Stimulated activated naive CD8-positive, alpha-beta T cell treated with anti-CD3 and anti-CD28 coated beads, Interleukin-15, amount 100 ng/mL, for 72 hours (primary cell): ENCODE results near the gene DDX25.

Experiments
- ATAC-seq: fragments of 150-1000 bp; cut with Tn5 transposase; 2 replicates; pipeline ENCODE4 v1.10.0; 2021; ENCODE audit warnings: mild to moderate bottlenecking, moderate library complexity
- DNase-seq, 2 donors: peaks; one replicate each; pipeline ENCODE4 v3.0.0; 2021 to 2022
- H3K27ac Mint-ChIP-seq, 2 donors: one replicate each; pipeline ENCODE4 v1.8.0; 2022; ENCODE audit warnings: mild to moderate bottlenecking in 2 of 2, mixed read lengths in 2 of 2, moderate library complexity in 2 of 2
- H3K27me3 Mint-ChIP-seq: one replicate; pipeline ENCODE4 v1.8.0; 2022; ENCODE audit warnings: mixed read lengths
- H3K4me1 Mint-ChIP-seq: one replicate; pipeline ENCODE4 v1.8.0; 2022; ENCODE audit warnings: mild to moderate bottlenecking, mixed read lengths
- H3K4me3 Mint-ChIP-seq, 2 donors: one replicate each; pipeline ENCODE4 v1.8.0; 2022; ENCODE audit warnings: mild to moderate bottlenecking in 2 of 2, mixed read lengths in 2 of 2, moderate library complexity in 1 of 2
- H3K9me3 Mint-ChIP-seq, 2 donors: one replicate each; pipeline ENCODE4 v1.8.0; 2022; ENCODE audit warnings: mixed read lengths in 2 of 2

The DDX25 gene

DNA sequence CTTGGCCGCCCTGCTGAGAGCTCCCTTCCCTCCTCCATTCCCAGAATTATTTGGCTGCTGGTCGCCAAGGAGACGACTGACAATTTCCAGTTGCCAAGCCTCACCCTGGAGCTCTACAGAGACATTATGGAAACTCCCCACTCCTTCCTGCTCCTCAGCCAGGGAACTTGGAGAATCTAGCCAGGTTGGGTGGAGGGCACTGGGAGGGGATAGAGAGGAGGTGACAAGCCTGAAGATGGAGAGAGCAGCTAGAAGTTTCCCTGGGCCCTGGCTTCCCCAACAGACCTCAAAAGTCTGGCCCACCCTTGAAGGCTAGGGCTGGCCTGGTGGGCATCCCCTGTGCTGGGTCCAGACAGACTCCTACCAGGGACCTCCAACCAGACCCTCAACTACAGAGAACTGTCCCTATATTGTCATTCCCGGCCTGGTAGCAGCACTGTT lies 34.8 kb downstream of the DDX25 start:
- no peak for ATAC-seq
- Mint-ChIP-seq H3K9me3 (no peaks in the 10 kb centered on the region), H3K4me1 (peaks cover 17% of the 10 kb centered on the region), H3K27ac (peak overlapping the region; percentile 74 to 86), H3K4me3 (no peak overlapping the region), H3K27me3 (peaks cover 1% of the 10 kb centered on the region)
- no peak for DNase-seq

DNA sequence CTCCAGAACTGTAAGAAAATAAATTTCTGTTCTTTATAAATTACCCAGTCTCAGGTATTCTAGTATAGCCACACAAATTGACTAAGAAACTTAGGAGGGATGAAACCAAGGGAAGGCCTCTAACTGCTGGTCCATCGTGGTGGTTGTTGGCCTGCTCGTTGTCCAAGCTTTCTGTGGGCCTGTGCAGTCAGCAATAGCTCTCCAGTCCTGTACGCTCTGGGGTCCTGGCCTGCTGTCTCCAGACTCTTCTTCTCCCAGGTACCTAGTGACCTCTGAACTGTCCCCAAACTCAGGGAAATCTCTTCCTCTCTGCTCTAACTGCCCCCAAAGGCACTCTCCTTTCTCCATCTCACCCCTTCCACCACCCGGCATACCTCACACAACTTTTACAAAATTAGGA lies 35.8 kb downstream of the DDX25 start:
- Mint-ChIP-seq H3K4me1 (peaks cover 17% of the 10 kb centered on the region), H3K4me3 (no peak overlapping the region), H3K27ac (no peak overlapping the region), H3K9me3 (no peaks in the 10 kb centered on the region), H3K27me3 (peaks cover 8% of the 10 kb centered on the region)
- DNase-seq (no peak), ATAC-seq (no peak)

DNA sequence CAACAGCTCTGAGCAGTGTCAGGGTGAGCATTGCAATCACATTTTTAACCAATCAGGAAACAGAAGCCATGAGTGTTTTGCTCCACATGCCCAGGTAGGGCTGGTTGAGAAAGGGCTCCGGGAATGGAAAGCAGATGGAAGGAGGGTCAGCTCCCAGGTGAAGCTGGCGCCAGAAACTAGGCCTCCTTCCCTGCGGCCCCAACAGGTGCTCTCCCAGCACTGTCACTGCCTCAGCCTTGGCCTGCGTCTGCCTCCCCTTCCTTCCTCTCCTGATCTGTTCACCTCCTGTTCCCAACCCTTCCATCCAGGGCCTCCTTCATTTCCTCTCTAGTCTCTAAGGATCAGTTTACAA lies 36.9 kb downstream of the DDX25 start:
- no peak for ATAC-seq
- Mint-ChIP-seq H3K9me3 (no peaks in the 10 kb centered on the region), H3K27me3 (peaks cover 8% of the 10 kb centered on the region)

DNA sequence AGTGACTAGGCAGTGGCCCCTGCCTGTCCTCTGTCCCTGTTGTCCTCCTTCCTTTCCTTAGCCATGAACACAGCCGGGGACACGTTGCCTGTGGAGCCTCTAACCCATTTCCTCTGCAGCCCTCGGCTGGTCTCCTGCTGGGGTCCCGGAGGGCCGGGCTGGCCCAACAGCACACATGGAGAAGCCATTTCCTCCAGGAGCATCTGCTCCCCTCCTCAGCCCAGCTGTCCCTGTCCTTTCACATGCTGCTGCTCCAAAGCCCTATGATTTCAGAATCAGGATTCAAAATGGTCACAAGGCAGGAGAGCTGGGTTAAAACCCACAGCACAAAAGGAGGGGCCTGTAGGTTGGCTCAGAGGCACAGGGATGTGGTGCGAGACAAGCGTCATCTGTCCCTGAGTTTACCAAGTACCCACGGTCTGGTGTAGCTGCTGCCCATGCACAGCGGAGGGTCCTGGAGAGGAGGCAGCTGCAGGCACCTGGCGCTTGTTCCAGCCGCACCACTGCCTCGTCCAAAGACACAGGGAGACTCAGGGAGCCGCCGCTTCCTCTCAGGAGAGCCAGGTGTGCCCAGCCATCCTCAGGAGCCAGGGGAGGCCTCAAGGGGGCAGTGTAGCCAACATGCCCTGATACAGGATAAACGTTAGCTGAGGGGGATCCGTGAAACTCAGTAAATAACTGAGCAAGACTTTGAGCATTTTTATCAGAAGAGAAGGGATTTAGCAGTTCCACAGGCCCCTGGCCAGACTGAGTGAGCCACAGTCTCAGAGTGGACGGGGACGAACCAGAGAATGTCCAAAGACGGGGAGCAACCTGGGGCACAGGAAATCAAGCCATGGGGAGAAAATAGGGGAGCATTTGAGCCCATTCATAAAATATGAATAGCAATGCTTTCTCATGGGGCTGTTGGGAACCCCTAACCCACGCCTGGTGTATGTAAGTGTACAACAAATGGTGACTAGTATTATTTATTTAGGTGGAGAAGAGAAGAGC lies 37.6 kb downstream of the DDX25 start:
- no peaks in the 10 kb centered on the region for H3K9me3 Mint-ChIP-seq
- peak overlapping the region; percentile 21 to 23 for H3K27ac Mint-ChIP-seq
- H3K27me3 Mint-ChIP-seq, result peaks cover 8% of the 10 kb centered on the region
- H3K4me3 Mint-ChIP-seq, result peak overlapping the region in 1 of 2 donors; percentile 20
- peak; percentile 35 to 45 for DNase-seq
- peak; percentile 75 for ATAC-seq
- H3K4me1 Mint-ChIP-seq, result peaks cover 17% of the 10 kb centered on the region

More for the DNA sequence above, 36.9 kb downstream of the DDX25 start:
- no peak for DNase-seq
- no peak overlapping the region for H3K4me3 Mint-ChIP-seq
- peaks cover 17% of the 10 kb centered on the region for H3K4me1 Mint-ChIP-seq
- H3K27ac Mint-ChIP-seq, result peak overlapping the region in 1 of 2 donors; percentile 29

DNA sequence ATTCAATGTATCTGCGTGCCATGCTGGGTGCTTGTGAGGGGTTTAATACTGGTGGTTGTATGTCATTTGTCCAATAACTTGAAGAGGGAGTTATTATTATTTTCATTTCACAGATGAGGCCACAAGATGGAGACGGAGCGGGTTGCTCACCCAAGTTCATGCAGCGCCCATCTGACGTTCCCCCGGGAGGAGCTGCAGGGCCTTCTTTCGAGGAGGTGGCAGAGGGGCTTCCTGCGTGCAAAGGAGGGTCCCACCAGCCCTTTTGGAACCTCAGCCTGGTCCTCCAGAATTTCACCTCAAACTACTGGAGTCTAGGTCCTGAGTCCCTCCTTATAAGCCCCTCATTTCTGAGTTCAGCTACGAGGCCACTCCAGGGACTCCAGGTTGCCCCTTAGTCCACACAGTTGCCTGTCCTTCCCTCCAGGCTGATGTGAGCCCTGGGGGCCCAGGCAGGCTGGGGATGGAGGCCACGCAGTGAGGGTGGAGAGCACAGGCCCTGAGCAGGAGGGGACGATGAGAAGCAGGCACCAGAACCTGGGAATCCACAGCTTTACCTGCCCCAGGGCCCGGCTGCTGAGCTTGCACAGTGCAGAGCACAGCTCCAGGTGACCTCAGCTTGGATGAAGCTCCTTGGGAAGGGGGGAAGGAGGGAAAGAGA lies 38.6 kb downstream of the DDX25 start:
- Mint-ChIP-seq H3K4me3 (no peak overlapping the region), H3K27me3 (peaks cover 8% of the 10 kb centered on the region), H3K9me3 (no peaks in the 10 kb centered on the region), H3K4me1 (peaks cover 17% of the 10 kb centered on the region), H3K27ac (no peak overlapping the region)
- no peak for ATAC-seq
- no peak for DNase-seq

DNA sequence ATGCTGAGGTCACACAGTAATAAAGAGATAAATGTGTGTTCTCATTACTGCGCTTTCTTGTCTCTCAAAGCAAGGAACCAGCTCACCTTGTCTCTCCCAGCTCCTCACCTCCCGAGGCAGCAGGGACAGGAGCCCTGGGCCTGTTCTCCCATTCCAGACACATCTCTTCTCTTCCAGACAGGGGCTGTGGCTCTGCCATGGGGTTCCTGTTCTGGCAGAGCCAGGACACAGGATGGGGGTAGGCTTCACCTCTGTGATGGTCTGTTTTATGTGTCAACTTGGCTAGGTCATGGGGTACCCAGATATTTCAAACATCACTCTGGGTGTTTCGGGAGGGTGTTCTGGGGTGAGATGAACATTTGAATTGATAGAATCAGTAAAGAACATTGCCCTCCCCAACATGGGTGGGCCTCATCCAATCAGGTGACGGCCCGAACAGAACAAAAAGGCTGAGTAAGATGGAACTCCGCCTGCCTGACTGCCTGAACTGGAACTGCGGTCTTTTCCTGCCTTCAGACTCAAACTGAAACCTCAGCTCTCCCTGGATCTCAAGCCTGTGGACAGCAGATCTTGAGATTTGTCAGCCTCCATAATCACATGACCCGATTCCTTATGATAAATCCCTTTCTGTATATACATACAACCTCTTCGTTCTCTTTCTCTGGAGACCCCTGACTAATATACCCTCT lies 39.5 kb downstream of the DDX25 start:
- Mint-ChIP-seq H3K4me3 (no peak overlapping the region), H3K4me1 (peaks cover 10% of the 10 kb centered on the region), H3K27ac (no peak overlapping the region), H3K9me3 (no peaks in the 10 kb centered on the region), H3K27me3 (peaks cover 8% of the 10 kb centered on the region)
- DNase-seq, result no peak
- ATAC-seq, result no peak

DNA sequence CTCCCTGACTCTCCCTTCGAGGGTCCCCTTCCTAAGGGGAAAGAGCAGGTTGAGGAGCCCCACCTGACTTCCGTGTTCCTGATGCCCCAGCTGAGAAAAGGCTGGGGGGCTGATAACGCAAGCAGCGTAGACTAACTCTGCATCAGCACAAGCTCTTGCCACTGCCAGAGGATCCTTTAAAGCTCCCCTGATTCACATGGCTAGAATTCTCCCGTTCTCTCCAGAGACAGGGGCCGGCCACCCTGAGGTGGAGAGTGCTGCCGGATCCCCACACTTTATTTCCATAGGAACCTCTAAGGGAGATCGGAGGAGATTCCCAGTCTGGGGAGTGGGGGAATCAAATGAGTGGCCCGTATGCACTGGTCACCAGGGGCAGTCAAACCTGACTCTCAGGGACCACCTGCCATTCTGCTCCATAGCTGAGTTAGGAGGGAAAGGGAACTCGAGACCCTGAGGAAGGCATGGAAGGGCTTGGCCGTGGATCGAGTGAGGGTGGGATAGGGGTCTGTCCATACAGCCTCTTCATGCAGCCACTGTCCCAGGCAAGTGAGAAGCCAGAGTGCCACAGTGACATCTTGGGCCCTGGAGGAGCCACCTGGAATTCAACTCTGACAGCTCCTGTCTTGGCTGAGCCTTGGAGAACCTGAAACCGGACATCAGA lies 40.2 kb downstream of the DDX25 start:
- H3K4me3 Mint-ChIP-seq, result no peak overlapping the region
- DNase-seq (no peak), ATAC-seq (no peak)
- peaks cover 8% of the 10 kb centered on the region for H3K27me3 Mint-ChIP-seq
- H3K9me3 Mint-ChIP-seq, result no peaks in the 10 kb centered on the region
- no peak overlapping the region for H3K27ac Mint-ChIP-seq
- H3K4me1 Mint-ChIP-seq, result peaks cover 7% of the 10 kb centered on the region

DNA sequence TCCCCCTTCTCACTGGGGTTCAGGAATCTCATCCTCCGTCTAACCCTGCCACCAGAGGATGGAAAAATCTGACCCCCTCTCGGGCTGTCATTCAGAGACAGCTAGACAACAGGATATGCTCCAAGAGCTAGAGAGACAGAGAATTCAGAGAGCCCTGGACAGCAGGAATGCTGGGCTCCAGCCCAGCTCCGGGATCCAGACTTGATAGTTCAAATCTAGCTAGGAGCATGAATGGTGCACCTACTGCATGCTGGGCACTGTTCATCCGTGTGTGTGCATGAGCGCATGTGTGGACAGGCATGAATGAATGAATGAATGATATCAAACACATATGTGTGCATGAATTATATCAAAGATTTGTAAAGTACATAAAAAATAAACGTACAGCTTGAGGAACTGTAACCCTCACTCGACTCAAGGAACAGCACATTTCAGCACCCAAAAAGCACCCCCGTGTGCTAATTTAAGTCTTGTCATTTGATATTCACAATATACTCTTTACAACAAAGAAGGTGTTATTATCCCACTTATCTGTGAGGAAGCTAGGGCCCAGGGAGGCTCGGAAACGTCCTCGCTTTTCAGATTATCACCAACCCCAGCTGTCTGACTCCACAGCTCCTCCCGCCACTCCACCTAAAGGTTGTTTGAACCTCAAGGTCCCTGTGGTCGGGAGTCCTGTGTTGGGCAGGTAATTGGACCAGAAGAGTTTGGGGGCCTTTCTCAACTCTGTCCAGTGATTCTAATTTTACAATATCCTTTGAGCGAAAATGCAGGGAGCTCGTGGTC lies 40.9 kb downstream of the DDX25 start:
- ATAC-seq (no peak), DNase-seq (no peak)
- H3K27me3 Mint-ChIP-seq, result peaks cover 8% of the 10 kb centered on the region
- H3K27ac Mint-ChIP-seq, result no peak overlapping the region
- H3K4me1 Mint-ChIP-seq, result peaks cover 7% of the 10 kb centered on the region
- H3K9me3 Mint-ChIP-seq, result no peaks in the 10 kb centered on the region
- H3K4me3 Mint-ChIP-seq, result no peak overlapping the region

DNA sequence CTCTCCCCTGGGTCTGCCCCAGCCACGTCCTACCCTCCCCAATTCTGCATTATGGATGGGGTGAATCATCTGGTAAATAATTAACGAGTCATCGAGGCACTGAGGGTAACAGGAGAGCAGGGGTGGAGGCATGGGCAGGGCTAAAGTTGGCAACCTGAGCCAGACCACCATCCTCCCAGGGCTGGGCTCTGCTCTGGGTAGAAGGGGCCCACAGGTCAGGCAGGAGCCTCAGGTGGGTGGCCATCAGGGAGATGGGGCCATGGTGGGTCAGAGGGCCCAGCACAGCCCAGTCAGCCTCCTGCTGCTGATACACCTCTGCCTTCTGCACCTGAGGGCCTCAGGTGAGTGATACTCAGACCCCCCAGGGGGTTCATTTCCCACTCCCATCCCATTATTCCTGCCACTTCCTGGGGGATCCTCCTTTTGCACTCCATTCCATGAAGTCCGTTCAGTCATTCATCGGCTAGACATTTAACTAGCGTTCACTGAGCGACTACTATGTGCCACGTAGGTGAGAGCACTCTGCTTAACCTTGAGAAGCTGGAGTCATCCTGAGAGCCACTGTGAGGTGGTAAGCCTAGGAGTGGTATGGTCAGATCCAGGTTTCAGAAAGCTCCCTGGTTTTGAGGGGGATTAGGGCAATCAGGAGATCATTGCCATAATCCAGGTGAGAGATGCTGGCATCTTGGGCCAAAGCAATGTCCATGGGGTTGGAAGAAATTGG lies 41.7 kb downstream of the DDX25 start, which contains the start of gene VSIG10L2:
Gene VSIG10L2 (plus strand): TSS at position 248 of the 724 bp plus-strand sequence. CDS start 12 bp downstream, at position 260.
- Mint-ChIP-seq H3K9me3 (no peaks in the 10 kb centered on the region), H3K4me1 (peaks cover 7% of the 10 kb centered on the region), H3K27ac (no peak within 1 kb of the TSS), H3K4me3 (no peak within 1 kb of the TSS), H3K27me3 (peaks cover 8% of the 10 kb centered on the region)
- DNase-seq (no peak), ATAC-seq (no peak)

DNA sequence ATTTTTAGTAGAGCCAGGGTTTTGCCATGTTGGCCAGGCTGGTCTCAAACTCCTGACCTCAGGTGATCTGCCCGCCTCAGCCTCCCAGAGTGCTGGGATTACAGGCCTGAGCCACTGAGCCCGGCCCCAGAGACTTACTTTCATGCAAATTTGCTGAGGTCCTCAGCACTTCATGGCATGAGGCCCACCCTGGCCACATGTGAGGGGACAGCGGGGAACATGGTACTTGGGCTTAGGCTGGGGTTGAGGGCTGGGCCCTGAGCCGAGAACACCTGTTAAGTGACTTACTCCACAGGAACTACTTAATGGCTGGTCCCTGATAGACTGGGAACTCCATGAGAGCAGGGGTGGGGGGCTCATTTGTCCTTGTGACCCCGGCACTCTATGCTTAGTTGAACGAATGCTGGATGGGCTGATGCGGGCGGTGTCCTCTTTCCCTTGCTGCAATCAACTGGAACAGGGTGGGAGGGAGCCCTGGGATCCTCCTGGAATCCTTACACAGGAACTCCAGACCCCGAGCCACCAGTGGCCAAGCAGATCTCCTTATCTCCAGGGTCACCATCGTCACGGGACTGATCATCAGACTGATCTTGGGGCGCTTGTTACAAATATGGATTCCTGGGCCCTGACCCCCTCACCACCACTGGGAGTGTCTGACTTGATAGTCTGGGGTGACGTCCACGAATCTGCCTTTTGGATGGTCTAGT lies 42.6 kb downstream of the DDX25 start:
- H3K4me3 Mint-ChIP-seq, result no peak overlapping the region
- H3K9me3 Mint-ChIP-seq, result no peaks in the 10 kb centered on the region
- peaks cover 8% of the 10 kb centered on the region for H3K27me3 Mint-ChIP-seq
- no peak overlapping the region for H3K27ac Mint-ChIP-seq
- peaks cover 5% of the 10 kb centered on the region for H3K4me1 Mint-ChIP-seq
- ATAC-seq (no peak), DNase-seq (no peak)

DNA sequence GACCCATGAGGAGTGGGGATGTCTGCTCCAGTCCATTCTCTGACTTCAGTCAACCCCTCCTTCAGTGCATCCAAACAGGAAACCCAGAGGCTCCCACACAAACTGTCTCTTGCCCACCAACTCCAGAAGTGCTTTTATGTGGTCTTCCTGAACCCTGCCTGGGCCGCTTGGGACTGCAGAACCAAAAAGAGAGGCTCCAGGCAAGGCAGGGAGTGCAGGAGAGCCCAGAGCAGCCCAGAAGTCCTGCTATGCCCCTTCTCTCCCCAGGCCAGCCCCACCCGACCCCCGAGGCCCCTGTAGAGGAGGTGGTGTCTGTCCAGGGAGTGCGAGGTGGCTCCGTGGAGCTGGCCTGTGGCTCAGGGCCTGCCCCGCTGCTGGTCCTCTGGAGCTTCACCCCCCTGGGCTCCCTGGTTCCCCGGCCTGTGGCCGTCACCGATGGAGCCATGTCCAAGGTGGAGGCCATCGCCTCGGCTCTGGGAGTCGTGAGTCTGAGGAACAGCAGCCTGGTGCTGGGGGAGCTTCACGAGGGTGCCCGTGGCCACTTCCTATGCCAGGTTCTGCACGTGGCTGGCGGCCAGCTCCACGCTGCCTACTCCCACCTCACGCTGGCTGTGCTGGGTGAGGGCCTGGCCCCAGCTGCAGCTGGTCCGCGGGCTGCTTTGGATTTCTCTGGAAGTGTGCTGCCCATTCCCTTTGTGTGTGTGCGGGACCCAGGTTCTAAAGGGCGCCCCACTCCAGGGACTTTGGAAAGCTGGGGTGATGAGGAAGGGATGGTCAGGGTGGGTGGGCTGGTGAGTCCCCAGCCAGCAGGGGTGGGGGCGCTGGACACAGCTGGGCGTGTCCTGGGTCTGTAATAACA lies 43.3 kb downstream of the DDX25 start:
- H3K27me3 Mint-ChIP-seq, result peaks cover 8% of the 10 kb centered on the region
- DNase-seq (no peak), ATAC-seq (no peak)
- no peak overlapping the region for H3K27ac Mint-ChIP-seq
- H3K9me3 Mint-ChIP-seq, result no peaks in the 10 kb centered on the region
- no peak overlapping the region for H3K4me3 Mint-ChIP-seq
- no peaks in the 10 kb centered on the region for H3K4me1 Mint-ChIP-seq

DNA sequence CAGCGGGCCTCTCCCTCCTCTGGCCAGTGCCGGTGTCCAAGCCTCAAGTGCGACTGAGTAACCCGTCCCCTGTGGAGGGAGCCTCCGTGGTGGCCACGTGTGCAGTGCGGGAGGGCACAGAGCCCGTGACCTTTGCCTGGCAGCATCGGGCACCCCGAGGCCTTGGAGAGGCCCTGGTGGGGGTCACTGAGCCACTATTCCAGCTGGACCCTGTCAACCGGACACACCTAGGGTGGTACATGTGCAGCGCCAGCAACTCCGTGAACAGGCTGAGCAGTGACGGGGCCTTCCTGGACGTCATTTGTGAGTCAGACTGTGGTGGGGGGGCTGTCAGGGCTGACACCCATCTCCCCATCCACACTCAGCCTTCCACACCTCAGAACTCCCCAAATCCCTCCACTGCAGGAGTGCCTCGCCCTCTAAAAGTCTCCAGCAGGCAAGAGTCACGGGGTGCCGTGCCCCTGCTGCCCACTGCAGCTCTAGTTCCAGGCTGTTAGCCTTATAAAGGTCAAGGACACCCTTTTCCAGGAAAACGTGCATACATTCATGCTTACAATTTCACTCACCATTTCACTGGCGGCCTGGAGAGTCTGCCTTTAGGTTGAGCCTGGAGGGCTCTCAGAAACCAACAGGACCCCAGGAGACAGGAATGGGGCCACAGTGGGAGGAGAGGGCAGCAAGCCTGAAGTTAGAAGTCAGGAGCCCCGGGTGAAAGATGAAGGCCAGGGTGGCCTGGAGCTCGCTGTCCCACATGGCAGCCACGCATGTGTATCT lies 44.2 kb downstream of the DDX25 start:
- DNase-seq (no peak), ATAC-seq (peak; percentile 31)
- H3K27me3 Mint-ChIP-seq, result peaks cover 8% of the 10 kb centered on the region
- H3K4me1 Mint-ChIP-seq, result no peaks in the 10 kb centered on the region
- no peaks in the 10 kb centered on the region for H3K9me3 Mint-ChIP-seq
- H3K27ac Mint-ChIP-seq, result no peak overlapping the region
- H3K4me3 Mint-ChIP-seq, result no peak overlapping the region
